HepG2 (cell line): ENCODE measurements around the gene ARFGEF3. TPM values are rescaled to one million over a fixed set of nuclear protein-coding genes. Genes with fewer than 3 reads are reported as not detected.
A peak's percentile ranks its signal among the peaks of the same experiment; 100 is the strongest.

Experiments
- BCL6 ChIP-seq: IDR thresholded peaks from 2 replicates; pipeline ENCODE4 v1.6.1; 2016; ENCODE audit warnings: missing genetic modification reagents, missing compliant biosample characterization
- CHD4 ChIP-seq: fragments of 200-600 bp; sonication (generic); IDR thresholded peaks from 2 replicates; pipeline ENCODE4 v1.7.0; 2017; ENCODE audit warnings: mild to moderate bottlenecking, low read length, borderline replicate concordance
- DNMT1 ChIP-seq: sonication (generic); formaldehyde crosslinking; IDR thresholded peaks from 2 replicates; pipeline ENCODE4 v1.5.1; 2020; ENCODE audit warnings: mild to moderate bottlenecking, missing genetic modification reagents
- DR1 ChIP-seq: sonication (generic); formaldehyde crosslinking; IDR thresholded peaks from 2 replicates; pipeline ENCODE4 v1.8.0; 2021; ENCODE audit warnings: mild to moderate bottlenecking, missing genetic modification reagents, inconsistent platforms
- FOXK1 ChIP-seq: sonication (generic); formaldehyde crosslinking; IDR thresholded peaks from 2 replicates; pipeline ENCODE4 v1.4.0; 2020; ENCODE audit warnings: low read depth, missing genetic modification reagents, borderline replicate concordance
- GATAD1 ChIP-seq: IDR thresholded peaks from 2 replicates; pipeline ENCODE4 v1.6.1; 2016; ENCODE audit warnings: missing genetic modification reagents, missing compliant biosample characterization
- IKZF4 ChIP-seq: sonication (generic); formaldehyde crosslinking; IDR thresholded peaks from 2 replicates; pipeline ENCODE4 v1.5.1; 2020; ENCODE audit warnings: borderline replicate concordance, mild to moderate bottlenecking, low read depth, missing genetic modification reagents; ENCODE audit errors: not compliant biosample characterization
- KDM1A ChIP-seq: IDR thresholded peaks from 2 replicates; pipeline ENCODE4 v1.6.1; 2016; ENCODE audit warnings: missing compliant biosample characterization
- PAX8 ChIP-seq: sonication (generic); formaldehyde crosslinking; IDR thresholded peaks from 2 replicates; pipeline ENCODE4 v1.8.0; 2022; ENCODE audit warnings: mild to moderate bottlenecking, missing genetic modification reagents, borderline replicate concordance
- SALL2 ChIP-seq: sonication (generic); formaldehyde crosslinking; IDR thresholded peaks from 2 replicates; pipeline ENCODE4 v1.8.1; 2023; ENCODE audit warnings: mild to moderate bottlenecking, missing genetic modification reagents, inconsistent platforms
- SRSF9 ChIP-seq: fragments of 200-400 bp; formaldehyde crosslinking; IDR thresholded peaks from 2 replicates; pipeline ENCODE4 v1.6.1; 2018; ENCODE audit warnings: borderline replicate concordance, mild to moderate bottlenecking, low read depth, low read length; ENCODE audit not compliant: insufficient read depth, poor library complexity, severe bottlenecking
- ZNF20 ChIP-seq: sonication (generic); formaldehyde crosslinking; IDR thresholded peaks from 2 replicates; pipeline ENCODE4 v1.4.0; 2020; ENCODE audit warnings: mild to moderate bottlenecking, moderate library complexity, missing genetic modification reagents
- ZNF619 ChIP-seq: sonication (generic); formaldehyde crosslinking; IDR thresholded peaks from 2 replicates; pipeline ENCODE4 v1.4.0; 2020; ENCODE audit warnings: mild to moderate bottlenecking, missing genetic modification reagents
- polyA plus RNA-seq, 8 experiments: library from polyadenylated mRNA; depleted of rRNA in 3 of 8; stranded (reverse) in 7 of 8; unstranded in 1 of 8; fragments of >200 nt; fragmentation: Illumina TruSeq in 4 of 8; extraction: Trizol in 4 of 8; gene quantifications; 2 replicates each; pipeline versions ENCODE4 v1.2.1 to v1.2.3, GENCODE V29; 2011 to 2016; ENCODE audit warnings: low read depth in 4 of 8, missing spikeins in 1 of 8, mixed read lengths in 1 of 8; ENCODE audit not compliant: insufficient read depth in 1 of 8
- total RNA-seq, 5 experiments: library from RNA; depleted of rRNA; stranded (reverse); fragments of >200 nt; fragmentation: Illumina TruSeq; extraction: Trizol; gene quantifications; 2 replicates each; pipeline ENCODE4 v1.2.3, GENCODE V29; 2016; ENCODE audit warnings: low read depth in 1 of 5
- TF ChIP-seq, protein P1 (sequence below): sonication (generic); formaldehyde crosslinking; IDR thresholded peaks from 2 replicates; pipeline ENCODE4 v1.8.1; 2023; ENCODE audit warnings: mild to moderate bottlenecking, inconsistent platforms, moderate library complexity, missing genetic modification reagents, borderline replicate concordance
- TF ChIP-seq, protein P2 (sequence below): sonication (generic); formaldehyde crosslinking; IDR thresholded peaks from 2 replicates; pipeline ENCODE4 v1.9.0; 2021; ENCODE audit warnings: missing genetic modification reagents, borderline replicate concordance
- TF ChIP-seq, protein P3 (sequence below): conservative IDR thresholded peaks from 2 replicates; pipeline ENCODE4 v1.6.1; 2018; ENCODE audit warnings: missing genetic modification reagents
- TF ChIP-seq, protein P4 (sequence below): sonication (generic); formaldehyde crosslinking; IDR thresholded peaks from 2 replicates; pipeline ENCODE4 v1.5.0; 2020; ENCODE audit warnings: mild to moderate bottlenecking, missing genetic modification reagents, borderline replicate concordance
- TF ChIP-seq, protein P5 (sequence below): sonication (generic); formaldehyde crosslinking; IDR thresholded peaks from 2 replicates; pipeline ENCODE4 v1.5.0; 2020; ENCODE audit warnings: mild to moderate bottlenecking, missing genetic modification reagents, moderate library complexity

Gene ARFGEF3
- total and polyA plus RNA-seq, 2 of the 13 experiments (the other 11 are each of a cell fraction or from before 2014, with no cell fraction given): 0.60 to 2.6 TPM

DNA sequence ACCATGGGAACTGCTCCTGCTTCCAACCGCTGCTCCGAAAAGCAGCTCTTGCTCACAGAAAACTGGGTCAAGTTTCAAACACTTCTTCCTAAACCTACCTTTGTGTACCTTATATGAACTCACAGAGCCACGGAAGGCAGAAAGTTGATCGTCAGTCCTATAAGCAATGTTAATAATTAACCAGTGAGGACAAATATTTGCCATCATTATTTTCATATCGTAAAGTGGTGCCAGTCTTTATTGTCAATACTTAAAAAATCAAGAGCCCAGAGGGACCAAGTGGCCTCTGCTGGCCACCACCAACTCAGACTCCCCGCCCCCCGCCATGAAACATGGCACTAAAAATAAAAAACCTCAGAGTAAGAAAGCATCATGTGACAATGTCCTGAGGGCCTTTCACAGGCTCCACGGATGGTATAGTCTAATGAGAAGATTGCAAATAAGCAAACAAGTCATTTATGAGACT, 65.6 kb downstream of the ARFGEF3 start (continued):
- TF ChIP-seq, protein P1, sequence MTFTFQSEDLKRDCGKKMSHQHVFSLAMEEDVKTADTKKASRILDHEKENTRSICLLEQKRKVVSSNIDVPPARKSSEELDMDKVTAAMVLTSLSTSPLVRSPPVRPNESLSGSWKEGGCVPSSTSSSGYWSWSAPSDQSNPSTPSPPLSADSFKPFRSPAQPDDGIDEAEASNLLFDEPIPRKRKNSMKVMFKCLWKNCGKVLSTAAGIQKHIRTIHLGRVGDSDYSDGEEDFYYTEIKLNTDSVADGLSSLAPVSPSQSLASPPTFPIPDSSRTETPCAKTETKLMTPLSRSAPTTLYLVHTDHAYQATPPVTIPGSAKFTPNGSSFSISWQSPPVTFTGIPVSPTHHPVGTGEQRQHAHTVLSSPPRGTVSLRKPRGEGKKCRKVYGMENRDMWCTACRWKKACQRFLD (CRISPR knock-in tag): no peak
- TF ChIP-seq SRSF9: no peak
- TF ChIP-seq, protein P2, sequence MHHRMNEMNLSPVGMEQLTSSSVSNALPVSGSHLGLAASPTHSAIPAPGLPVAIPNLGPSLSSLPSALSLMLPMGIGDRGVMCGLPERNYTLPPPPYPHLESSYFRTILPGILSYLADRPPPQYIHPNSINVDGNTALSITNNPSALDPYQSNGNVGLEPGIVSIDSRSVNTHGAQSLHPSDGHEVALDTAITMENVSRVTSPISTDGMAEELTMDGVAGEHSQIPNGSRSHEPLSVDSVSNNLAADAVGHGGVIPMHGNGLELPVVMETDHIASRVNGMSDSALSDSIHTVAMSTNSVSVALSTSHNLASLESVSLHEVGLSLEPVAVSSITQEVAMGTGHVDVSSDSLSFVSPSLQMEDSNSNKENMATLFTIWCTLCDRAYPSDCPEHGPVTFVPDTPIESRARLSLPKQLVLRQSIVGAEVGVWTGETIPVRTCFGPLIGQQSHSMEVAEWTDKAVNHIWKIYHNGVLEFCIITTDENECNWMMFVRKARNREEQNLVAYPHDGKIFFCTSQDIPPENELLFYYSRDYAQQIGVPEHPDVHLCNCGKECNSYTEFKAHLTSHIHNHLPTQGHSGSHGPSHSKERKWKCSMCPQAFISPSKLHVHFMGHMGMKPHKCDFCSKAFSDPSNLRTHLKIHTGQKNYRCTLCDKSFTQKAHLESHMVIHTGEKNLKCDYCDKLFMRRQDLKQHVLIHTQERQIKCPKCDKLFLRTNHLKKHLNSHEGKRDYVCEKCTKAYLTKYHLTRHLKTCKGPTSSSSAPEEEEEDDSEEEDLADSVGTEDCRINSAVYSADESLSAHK (CRISPR knock-in tag): no peak
- TF ChIP-seq, protein P3, sequence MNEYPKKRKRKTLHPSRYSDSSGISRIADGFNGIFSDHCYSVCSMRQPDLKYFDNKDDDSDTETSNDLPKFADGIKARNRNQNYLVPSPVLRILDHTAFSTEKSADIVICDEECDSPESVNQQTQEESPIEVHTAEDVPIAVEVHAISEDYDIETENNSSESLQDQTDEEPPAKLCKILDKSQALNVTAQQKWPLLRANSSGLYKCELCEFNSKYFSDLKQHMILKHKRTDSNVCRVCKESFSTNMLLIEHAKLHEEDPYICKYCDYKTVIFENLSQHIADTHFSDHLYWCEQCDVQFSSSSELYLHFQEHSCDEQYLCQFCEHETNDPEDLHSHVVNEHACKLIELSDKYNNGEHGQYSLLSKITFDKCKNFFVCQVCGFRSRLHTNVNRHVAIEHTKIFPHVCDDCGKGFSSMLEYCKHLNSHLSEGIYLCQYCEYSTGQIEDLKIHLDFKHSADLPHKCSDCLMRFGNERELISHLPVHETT (CRISPR knock-in tag): 0 out of 2 replicates have a peak, but pooled peaks have one; percentile 34
- no peak for TF ChIP-seq ZNF20 (CRISPR knock-in tag)
- TF ChIP-seq PAX8 (CRISPR knock-in tag): no peak
- TF ChIP-seq, protein P4, sequence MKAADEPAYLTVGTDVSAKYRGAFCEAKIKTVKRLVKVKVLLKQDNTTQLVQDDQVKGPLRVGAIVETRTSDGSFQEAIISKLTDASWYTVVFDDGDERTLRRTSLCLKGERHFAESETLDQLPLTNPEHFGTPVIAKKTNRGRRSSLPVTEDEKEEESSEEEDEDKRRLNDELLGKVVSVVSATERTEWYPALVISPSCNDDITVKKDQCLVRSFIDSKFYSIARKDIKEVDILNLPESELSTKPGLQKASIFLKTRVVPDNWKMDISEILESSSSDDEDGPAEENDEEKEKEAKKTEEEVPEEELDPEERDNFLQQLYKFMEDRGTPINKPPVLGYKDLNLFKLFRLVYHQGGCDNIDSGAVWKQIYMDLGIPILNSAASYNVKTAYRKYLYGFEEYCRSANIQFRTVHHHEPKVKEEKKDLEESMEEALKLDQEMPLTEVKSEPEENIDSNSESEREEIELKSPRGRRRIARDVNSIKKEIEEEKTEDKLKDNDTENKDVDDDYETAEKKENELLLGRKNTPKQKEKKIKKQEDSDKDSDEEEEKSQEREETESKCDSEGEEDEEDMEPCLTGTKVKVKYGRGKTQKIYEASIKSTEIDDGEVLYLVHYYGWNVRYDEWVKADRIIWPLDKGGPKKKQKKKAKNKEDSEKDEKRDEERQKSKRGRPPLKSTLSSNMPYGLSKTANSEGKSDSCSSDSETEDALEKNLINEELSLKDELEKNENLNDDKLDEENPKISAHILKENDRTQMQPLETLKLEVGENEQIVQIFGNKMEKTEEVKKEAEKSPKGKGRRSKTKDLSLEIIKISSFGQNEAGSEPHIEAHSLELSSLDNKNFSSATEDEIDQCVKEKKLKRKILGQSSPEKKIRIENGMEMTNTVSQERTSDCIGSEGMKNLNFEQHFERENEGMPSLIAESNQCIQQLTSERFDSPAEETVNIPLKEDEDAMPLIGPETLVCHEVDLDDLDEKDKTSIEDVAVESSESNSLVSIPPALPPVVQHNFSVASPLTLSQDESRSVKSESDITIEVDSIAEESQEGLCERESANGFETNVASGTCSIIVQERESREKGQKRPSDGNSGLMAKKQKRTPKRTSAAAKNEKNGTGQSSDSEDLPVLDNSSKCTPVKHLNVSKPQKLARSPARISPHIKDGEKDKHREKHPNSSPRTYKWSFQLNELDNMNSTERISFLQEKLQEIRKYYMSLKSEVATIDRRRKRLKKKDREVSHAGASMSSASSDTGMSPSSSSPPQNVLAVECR: peak; percentile 20; the same call in 1 of the 2 replicates
- TF ChIP-seq ZNF619 (CRISPR knock-in tag): no peak
- TF ChIP-seq, protein P5, sequence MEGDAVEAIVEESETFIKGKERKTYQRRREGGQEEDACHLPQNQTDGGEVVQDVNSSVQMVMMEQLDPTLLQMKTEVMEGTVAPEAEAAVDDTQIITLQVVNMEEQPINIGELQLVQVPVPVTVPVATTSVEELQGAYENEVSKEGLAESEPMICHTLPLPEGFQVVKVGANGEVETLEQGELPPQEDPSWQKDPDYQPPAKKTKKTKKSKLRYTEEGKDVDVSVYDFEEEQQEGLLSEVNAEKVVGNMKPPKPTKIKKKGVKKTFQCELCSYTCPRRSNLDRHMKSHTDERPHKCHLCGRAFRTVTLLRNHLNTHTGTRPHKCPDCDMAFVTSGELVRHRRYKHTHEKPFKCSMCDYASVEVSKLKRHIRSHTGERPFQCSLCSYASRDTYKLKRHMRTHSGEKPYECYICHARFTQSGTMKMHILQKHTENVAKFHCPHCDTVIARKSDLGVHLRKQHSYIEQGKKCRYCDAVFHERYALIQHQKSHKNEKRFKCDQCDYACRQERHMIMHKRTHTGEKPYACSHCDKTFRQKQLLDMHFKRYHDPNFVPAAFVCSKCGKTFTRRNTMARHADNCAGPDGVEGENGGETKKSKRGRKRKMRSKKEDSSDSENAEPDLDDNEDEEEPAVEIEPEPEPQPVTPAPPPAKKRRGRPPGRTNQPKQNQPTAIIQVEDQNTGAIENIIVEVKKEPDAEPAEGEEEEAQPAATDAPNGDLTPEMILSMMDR (CRISPR knock-in tag): no peak
- no peak for TF ChIP-seq DNMT1 (CRISPR knock-in tag)
- TF ChIP-seq BCL6 (CRISPR knock-in tag): peak; percentile 86
- TF ChIP-seq CHD4: no peak; the same call in 1 of the 2 replicates
- TF ChIP-seq IKZF4: no peak
- TF ChIP-seq KDM1A: no peak
- peak; percentile 27; the same call in 1 of the 2 replicates for TF ChIP-seq FOXK1 (CRISPR knock-in tag)
- TF ChIP-seq DR1 (CRISPR knock-in tag): no peak
- no peak for TF ChIP-seq GATAD1
- no peak; the same call in 1 of the 2 replicates for TF ChIP-seq SALL2 (CRISPR knock-in tag)
